Effector memory CD4-positive, alpha-beta T cell (primary cell): ENCODE data around the gene ZFPM1.

Experiments used
- DNase-seq, 3 donors: peaks; one replicate each; pipeline ENCODE4 v3.0.0-alpha.2; 2020
- H3K27ac ChIP-seq: 2 replicates; pipeline ENCODE4 v1.7.0; 2013; ENCODE audit warnings: mild to moderate bottlenecking, low read length, moderate library complexity; ENCODE audit not compliant: insufficient read depth, poor library complexity, severe bottlenecking
- H3K27me3 ChIP-seq: replicated peaks from 2 replicates; pipeline ENCODE4 v1.7.0; 2013; ENCODE audit warnings: mild to moderate bottlenecking, low read length; ENCODE audit not compliant: insufficient read depth, control insufficient read depth, poor library complexity, severe bottlenecking
- H3K36me3 ChIP-seq: 2 replicates; pipeline ENCODE4 v1.7.0; 2013; ENCODE audit warnings: mild to moderate bottlenecking, low read length, moderate library complexity; ENCODE audit not compliant: control insufficient read depth, insufficient read depth
- H3K4me1 ChIP-seq: 2 replicates; pipeline ENCODE4 v1.7.0; 2013; ENCODE audit warnings: low read length, mild to moderate bottlenecking; ENCODE audit not compliant: control insufficient read depth, insufficient read depth, poor library complexity, severe bottlenecking
- H3K4me3 ChIP-seq: 2 replicates; pipeline ENCODE4 v1.7.0; 2013; ENCODE audit warnings: low read length, low read depth, mild to moderate bottlenecking; ENCODE audit not compliant: insufficient read depth, poor library complexity, severe bottlenecking
- H3K9me3 ChIP-seq: 2 replicates; pipeline ENCODE4 v1.7.0; 2013; ENCODE audit warnings: mild to moderate bottlenecking, low read length, moderate library complexity; ENCODE audit not compliant: control insufficient read depth

The ZFPM1 gene

GRCh38 chr16:88505405-88506082, 52.5 kb downstream of the ZFPM1 start:
- Histone ChIP-seq H3K27ac (no peak overlapping the region), H3K9me3 (no peaks in the 10 kb centered on the region), H3K4me3 (no peak overlapping the region), H3K4me1 (peaks cover 5% of the 10 kb centered on the region), H3K36me3 (no peaks in the 10 kb centered on the region), H3K27me3 (no peaks in the 10 kb centered on the region)
- DNase-seq, result peak in 2 of 3 donors; percentile 34 to 62

- Histone ChIP-seq H3K9me3 (no peaks in the 10 kb centered on the region), H3K36me3 (no peaks in the 10 kb centered on the region), H3K27me3 (no peaks in the 10 kb centered on the region), H3K4me3 (no peak overlapping the region), H3K27ac (no peak overlapping the region), H3K4me1 (peaks cover 5% of the 10 kb centered on the region)
- no peak for DNase-seq
Measured at GRCh38 chr16:88506723-88507122, 53.6 kb downstream of the ZFPM1 start.

- no peak for DNase-seq
- H3K36me3 ChIP-seq, result no peaks in the 10 kb centered on the region
- H3K9me3 ChIP-seq, result no peaks in the 10 kb centered on the region
- peaks cover 5% of the 10 kb centered on the region for H3K4me1 ChIP-seq
- H3K4me3 ChIP-seq, result no peak overlapping the region
- H3K27me3 ChIP-seq, result no peaks in the 10 kb centered on the region
- no peak overlapping the region for H3K27ac ChIP-seq
Measured at GRCh38 chr16:88507231-88507743, 54.2 kb downstream of the ZFPM1 start.

- Histone ChIP-seq H3K4me3 (no peak overlapping the region), H3K4me1 (peaks cover 5% of the 10 kb centered on the region), H3K9me3 (no peaks in the 10 kb centered on the region), H3K36me3 (no peaks in the 10 kb centered on the region), H3K27ac (no peak overlapping the region), H3K27me3 (no peaks in the 10 kb centered on the region)
- no peak for DNase-seq
Measured at GRCh38 chr16:88508376-88508867, 55.3 kb downstream of the ZFPM1 start.

- no peaks in the 10 kb centered on the region for H3K27me3 ChIP-seq
- no peaks in the 10 kb centered on the region for H3K9me3 ChIP-seq
- H3K4me3 ChIP-seq, result no peak overlapping the region
- peaks cover 2% of the 10 kb centered on the region for H3K4me1 ChIP-seq
- no peak for DNase-seq
- no peak overlapping the region for H3K27ac ChIP-seq
- peaks cover 6% of the 10 kb centered on the region for H3K36me3 ChIP-seq
Measured at GRCh38 chr16:88508868-88509748, 56.0 kb downstream of the ZFPM1 start.

- Histone ChIP-seq H3K4me1 (no peaks in the 10 kb centered on the region), H3K4me3 (no peak overlapping the region), H3K36me3 (peaks cover 7% of the 10 kb centered on the region), H3K27ac (no peak overlapping the region), H3K27me3 (no peaks in the 10 kb centered on the region), H3K9me3 (no peaks in the 10 kb centered on the region)
- no peak for DNase-seq
Measured at GRCh38 chr16:88509749-88510069, 56.6 kb downstream of the ZFPM1 start.

- H3K27ac ChIP-seq, result no peak overlapping the region
- H3K27me3 ChIP-seq, result no peaks in the 10 kb centered on the region
- H3K9me3 ChIP-seq, result no peaks in the 10 kb centered on the region
- H3K4me1 ChIP-seq, result no peaks in the 10 kb centered on the region
- peaks cover 7% of the 10 kb centered on the region for H3K36me3 ChIP-seq
- no peak for DNase-seq
- no peak overlapping the region for H3K4me3 ChIP-seq
Measured at GRCh38 chr16:88510091-88510994, 57.3 kb downstream of the ZFPM1 start.

- no peak overlapping the region for H3K4me3 ChIP-seq
- no peak for DNase-seq
- H3K4me1 ChIP-seq, result no peaks in the 10 kb centered on the region
- peaks cover 11% of the 10 kb centered on the region for H3K36me3 ChIP-seq
- H3K27me3 ChIP-seq, result no peaks in the 10 kb centered on the region
- H3K27ac ChIP-seq, result no peak overlapping the region
- no peaks in the 10 kb centered on the region for H3K9me3 ChIP-seq
Measured at GRCh38 chr16:88511060-88511459, 58.0 kb downstream of the ZFPM1 start.

GRCh38 chr16:88511906-88512305, 58.8 kb downstream of the ZFPM1 start:
- H3K36me3 ChIP-seq, result peaks cover 11% of the 10 kb centered on the region
- no peak for DNase-seq
- H3K9me3 ChIP-seq, result no peaks in the 10 kb centered on the region
- H3K4me1 ChIP-seq, result no peaks in the 10 kb centered on the region
- no peak overlapping the region for H3K27ac ChIP-seq
- H3K27me3 ChIP-seq, result no peaks in the 10 kb centered on the region
- H3K4me3 ChIP-seq, result no peak overlapping the region
